Right lobe of liver (tissue), 4 donors: ENCODE results near the gene PCDHA4.
"Not testable (repeated sequence)": the region's sequence is repeated elsewhere in the genome, so short reads cannot be mapped to it uniquely, and the experiment has no call there.

Source experiments
- POLR2A ChIP-seq: fragments of 450-650 bp; IDR thresholded peaks from one replicate; pipeline ENCODE4 v1.6.1; 2017; ENCODE audit warnings: antibody characterized with exemption, mild to moderate bottlenecking
- TF ChIP-seq, protein P1 (sequence below), 4 donors: fragments of 200-600 bp in 3 of 4; fragments of 450-650 bp in 1 of 4; IDR thresholded peaks; one replicate each; pipeline versions ENCODE4 v1.5.1 to v1.8.0; 2016 to 2022; ENCODE audit warnings: antibody characterized with exemption in 4 of 4, mild to moderate bottlenecking in 2 of 4
- donor health status: DM: no; HTN: no; CAD: no.
- donor health status: DM: no; HTN: no; CAD: no.
- donor health status: DM: no; HTN: yes; CAD: no.

- TF ChIP-seq, protein P1, sequence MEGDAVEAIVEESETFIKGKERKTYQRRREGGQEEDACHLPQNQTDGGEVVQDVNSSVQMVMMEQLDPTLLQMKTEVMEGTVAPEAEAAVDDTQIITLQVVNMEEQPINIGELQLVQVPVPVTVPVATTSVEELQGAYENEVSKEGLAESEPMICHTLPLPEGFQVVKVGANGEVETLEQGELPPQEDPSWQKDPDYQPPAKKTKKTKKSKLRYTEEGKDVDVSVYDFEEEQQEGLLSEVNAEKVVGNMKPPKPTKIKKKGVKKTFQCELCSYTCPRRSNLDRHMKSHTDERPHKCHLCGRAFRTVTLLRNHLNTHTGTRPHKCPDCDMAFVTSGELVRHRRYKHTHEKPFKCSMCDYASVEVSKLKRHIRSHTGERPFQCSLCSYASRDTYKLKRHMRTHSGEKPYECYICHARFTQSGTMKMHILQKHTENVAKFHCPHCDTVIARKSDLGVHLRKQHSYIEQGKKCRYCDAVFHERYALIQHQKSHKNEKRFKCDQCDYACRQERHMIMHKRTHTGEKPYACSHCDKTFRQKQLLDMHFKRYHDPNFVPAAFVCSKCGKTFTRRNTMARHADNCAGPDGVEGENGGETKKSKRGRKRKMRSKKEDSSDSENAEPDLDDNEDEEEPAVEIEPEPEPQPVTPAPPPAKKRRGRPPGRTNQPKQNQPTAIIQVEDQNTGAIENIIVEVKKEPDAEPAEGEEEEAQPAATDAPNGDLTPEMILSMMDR (IDR thresholded peaks at IDR 0.05) = not testable (repeated sequence)
- TF ChIP-seq POLR2A = not testable (repeated sequence)
Observed at GRCh38 chr5:140848139-140849102, 41.6 kb downstream of the PCDHA4 start, which contains the start of gene PCDHA9.
